HUDEP-2 (cell line): Measurements from ENCODE around the gene GSTM5.
"Not testable (repeated sequence)": the region's sequence is repeated elsewhere in the genome, so short reads cannot be mapped to it uniquely, and the experiment has no call there.

Experiments
- DNase-seq, 76 experiments: peaks; one replicate each; lab custom pipeline; 2025; ENCODE audit not compliant: unreplicated experiment in 76 of 76; lab: John Stamatoyannopoulos, UW

Gene GSTM5

DNA sequence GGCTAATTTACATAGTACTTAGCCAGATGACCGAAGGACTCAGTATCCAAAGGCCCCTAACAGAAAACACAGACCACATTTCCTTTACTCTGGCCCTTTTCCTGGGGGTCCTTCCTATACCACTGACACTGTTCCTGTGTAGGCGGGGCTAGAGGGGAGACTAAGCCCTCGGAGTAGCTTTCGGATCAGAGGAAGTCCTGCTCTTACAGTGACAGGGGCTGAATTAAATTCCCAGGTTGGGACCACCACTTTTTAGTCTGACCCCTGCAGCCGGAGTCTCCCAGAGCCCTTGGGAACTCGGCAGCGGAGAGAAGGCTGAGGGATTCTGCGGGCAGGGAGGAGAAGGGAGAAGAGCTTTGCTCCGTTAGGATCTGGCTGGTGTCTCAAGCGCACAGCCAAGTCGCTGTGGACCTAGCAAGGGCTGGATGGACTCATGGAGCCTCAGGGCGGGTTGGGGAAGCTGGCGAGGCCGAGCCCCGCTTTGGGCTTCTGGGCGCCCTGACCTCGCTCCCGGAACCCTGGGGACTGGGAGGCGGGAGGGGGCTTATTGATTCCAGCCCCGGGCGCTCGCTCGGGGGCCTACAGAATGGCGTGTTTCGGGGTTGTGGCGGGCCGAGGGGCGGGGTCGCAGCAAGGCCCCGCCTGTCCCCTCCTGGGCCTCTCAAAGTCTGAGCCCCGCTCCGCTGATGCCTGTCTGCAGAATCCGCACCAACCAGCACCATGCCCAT lies at the start of gene GSTM5:
GSTM5 (plus strand) TSS at position 659 of the 728 bp plus-strand sequence; CDS start at position 721, 62 bp downstream.
- DNase-seq, result not testable (repeated sequence)

GRCh38 chr1:109664671-109665070 lies 47.4 kb upstream of the GSTM5 start:
- no peak for DNase-seq

GRCh38 chr1:109667452-109668122 lies 44.5 kb upstream of the GSTM5 start, which contains the start of gene GSTM2:
TSS of gene GSTM2 (plus strand) at chr1:109668057. CDS start at chr1:109668116, 59 bp downstream.
- peak in 68 of 76 experiments; percentile 8 to 90 (median 72) for DNase-seq

DNA sequence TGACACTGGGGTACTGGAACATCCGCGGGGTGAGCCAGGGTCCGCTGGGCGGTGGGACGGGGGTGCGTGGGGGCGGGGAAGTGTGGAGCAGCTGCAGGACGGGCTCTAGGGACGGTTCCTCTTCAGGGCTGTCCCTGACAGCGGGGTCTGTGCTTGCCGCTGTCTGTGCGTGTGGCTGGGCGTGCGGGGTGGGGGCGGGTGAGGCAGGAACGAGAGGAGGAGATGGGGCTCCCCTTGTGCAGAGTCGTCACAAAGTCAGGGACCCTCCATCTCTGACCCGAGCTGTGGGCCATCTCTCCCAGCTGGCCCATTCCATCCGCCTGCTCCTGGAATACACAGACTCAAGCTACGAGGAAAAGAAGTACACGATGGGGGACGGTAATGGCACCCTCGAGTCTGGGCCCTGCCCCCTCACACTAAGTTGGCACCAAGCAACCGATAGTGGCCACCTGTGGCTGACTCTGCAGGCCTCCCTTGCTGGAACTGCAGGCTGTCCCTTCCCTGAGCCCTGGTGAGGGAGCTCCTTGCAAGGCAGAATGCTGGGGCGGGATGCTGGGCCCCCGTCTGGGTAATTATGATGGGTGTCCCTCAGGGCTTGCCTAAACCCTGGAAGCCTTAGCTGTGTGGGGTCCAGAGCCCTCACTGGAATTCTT lies 43.8 kb upstream of the GSTM5 start:
- no peak for DNase-seq

DNA sequence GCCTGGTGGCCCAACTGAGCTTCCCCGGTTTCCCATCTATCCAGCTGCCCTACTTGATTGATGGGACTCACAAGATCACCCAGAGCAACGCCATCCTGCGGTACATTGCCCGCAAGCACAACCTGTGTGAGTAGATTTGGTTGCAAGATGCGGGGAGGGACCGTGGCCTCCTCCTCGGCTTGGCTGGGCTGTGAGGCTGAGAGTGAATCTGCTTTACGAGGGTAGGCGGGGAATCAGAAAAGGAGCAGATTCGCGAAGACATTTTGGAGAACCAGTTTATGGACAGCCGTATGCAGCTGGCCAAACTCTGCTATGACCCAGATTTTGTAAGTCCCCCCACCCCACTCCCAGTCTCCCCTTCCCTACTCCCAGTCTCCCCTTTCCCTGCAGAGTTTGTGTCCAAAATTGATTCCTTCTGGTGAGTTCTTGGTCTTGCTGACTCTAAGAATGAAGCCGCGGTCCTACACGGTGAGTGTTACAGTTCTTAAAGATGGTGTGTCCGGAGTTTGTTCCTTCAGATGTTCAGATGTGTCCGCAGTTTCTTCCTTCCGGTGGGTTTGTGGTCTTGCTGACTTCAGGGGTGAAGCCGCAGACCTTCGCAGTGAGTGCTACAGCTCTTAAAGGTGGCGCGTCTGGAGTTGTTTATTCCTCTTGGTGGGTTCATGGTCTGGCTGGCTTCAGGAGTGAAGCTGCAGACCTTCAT lies 42.7 kb upstream of the GSTM5 start:
- DNase-seq, result no peak

DNA sequence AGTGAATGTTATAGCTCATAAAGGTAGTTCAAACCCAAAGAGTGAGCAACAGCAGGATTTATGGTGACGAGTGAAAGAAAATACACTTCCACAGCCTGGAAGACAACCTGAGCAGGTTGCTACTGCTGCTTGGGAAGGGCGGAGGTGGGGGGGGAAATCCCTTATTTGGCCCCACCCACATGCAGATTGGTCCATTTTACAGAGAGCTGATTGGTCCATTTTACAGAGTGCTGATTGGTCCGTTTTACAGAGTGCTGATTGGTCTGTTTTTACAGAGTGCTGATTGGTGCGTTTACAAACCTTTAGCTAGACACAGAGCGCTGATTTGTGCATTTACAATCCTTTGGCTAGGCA lies 42.1 kb upstream of the GSTM5 start:
- not testable (repeated sequence) for DNase-seq

GRCh38 chr1:109671067-109671466 lies 41.0 kb upstream of the GSTM5 start:
- no peak for DNase-seq

DNA sequence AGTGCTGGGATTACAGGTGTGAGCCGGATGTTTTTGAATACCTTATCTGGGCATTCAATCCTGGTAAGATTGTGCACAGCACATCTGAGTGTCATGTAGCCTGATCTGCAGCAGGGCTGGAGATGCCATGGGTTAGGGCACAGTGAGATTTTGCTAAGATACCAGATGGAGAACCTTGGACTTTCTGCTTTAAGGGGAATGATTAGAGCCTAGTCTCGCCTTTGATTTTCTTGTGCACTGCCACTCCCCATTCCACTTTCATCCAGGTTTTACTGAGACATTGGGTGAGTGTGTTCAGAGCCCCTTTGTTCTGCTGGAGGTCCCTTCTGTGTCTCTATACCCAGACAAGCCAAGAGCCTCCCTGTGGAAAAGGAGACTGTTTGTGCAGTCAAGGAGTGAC lies 38.2 kb upstream of the GSTM5 start:
- not testable (repeated sequence) for DNase-seq

DNA sequence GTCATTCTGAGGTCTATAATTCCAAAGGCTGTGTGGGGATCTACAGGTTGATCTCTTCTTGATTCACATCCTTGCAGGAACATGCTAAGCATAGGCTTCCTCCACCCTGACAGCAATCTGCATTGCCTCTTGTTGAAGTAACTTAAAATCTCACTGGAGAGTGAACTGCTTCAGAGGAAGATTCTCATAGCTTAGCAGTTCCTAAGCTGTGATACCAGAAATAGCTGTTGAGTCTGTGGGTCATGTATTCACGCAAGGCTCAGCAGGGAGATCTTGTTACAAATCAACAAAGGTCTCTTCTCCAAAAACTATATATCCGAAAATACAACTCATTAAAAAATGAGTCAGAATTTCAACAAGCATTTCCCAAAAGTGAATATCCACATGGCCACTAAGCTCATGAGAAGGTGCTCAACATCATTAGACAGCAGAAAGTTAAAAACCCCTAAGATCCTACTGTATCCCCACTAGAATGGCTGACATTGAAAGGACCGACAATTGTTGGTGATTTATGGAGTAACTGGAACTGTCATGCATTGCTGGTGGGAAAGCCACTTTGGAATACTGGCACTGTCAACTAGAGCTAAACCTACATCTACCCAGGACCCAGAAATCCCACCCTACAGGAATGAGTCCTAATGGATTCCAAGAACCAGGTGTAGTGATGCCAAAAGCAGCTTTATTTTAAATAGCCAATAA lies 35.2 kb upstream of the GSTM5 start:
- DNase-seq, result not testable (repeated sequence)

DNA sequence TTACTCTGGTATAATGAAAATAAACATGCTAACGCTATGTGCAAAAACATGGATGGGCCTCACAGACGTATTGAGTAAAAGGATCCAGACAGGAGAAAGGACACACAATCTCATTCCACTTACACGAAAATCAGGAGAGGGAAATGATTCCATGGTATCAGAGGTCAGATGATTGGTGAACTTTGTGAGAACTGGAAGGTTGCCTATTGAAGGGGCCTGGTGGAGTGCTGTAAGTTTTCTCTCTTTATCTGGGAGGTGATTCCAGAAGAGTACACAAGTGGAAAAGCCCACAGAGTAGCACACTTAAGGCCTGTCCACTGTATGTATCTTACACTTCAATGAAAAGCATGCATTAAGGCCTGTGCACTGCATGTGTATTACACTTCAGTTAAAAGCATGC lies 34.6 kb upstream of the GSTM5 start:
- no peak for DNase-seq

GRCh38 chr1:109678637-109679036 lies 33.4 kb upstream of the GSTM5 start:
- DNase-seq, result not testable (repeated sequence)

DNA sequence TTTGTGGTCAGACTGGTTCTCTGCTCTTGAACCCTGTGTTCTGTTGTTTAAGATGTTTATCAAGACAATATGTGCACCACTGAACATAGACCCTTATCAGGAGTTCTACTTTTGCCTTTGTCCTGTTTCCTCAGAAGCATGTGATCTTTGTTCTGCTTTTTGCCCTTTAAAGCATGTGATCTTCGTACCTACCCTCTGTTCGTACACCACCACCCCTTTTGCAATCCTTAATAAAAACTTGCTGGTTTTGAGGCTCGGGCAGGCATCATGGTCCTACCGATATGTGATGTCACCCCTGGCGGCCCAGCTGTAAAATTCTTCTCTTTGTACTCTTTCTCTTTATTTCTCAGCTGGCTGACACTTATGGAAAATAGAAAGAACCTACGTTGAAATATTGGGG lies 27.3 kb upstream of the GSTM5 start:
- not testable (repeated sequence) for DNase-seq

- DNase-seq, result not testable (repeated sequence)
Observed at GRCh38 chr1:109685399-109685798, 26.7 kb upstream of the GSTM5 start.

GRCh38 chr1:109685890-109686289 lies 26.2 kb upstream of the GSTM5 start:
- DNase-seq, result not testable (repeated sequence)

DNA sequence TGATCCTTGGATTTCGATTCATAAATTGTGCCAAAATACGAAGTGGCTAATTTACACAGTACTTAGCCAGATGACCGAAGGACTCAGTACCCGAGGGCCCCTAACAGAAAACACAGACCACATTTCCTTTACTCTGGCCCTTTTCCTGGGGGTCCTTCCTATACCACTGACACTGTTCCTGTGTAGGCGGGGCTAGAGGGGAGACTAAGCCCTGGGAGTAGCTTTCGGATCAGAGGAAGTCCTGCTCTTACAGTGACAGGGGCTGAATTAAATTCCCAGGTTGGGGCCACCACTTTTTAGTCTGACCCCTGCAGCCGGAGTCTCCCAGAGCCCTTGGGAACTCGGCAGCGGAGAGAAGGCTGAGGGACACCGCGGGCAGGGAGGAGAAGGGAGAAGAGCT lies 24.9 kb upstream of the GSTM5 start:
- not testable (repeated sequence) for DNase-seq

DNA sequence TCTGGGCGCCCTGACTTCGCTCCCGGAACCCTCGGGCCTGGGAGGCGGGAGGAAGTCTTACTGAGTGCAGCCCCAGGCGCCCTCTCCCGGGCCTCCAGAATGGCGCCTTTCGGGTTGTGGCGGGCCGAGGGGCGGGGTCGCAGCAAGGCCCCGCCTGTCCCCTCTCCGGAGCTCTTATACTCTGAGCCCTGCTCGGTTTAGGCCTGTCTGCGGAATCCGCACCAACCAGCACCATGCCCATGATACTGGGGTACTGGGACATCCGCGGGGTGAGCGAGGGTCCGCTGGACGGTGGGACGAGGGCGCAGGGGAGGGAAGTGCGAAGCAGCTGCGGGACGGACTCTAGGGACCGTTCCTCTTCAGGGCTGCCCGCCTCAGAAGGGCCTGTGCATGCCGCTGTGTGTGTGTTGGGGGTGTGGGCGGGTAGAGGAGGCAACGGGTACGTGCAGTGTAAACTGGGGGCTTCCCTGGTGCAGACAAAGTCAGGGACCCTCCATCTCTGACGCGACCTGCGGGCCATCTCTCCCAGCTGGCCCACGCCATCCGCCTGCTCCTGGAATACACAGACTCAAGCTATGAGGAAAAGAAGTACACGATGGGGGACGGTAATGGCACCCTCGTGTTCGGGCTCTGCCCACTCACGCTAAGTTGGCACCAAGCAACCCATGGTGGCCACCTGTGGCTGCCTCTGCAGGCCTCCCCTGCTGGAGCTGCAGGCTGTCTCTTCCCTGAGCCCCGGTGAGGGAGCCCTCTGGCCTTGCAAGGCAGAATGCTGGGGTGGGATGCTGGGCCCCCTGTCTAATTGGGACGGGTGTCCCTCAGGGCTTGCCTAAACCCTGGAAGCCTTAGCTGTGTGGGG lies 24.2 kb upstream of the GSTM5 start, which contains the start of gene GSTM1:
GSTM1 (plus strand) TSS at position 177 of the 859 bp plus-strand sequence; CDS start at position 234, 57 bp downstream.
- no peak for DNase-seq

DNA sequence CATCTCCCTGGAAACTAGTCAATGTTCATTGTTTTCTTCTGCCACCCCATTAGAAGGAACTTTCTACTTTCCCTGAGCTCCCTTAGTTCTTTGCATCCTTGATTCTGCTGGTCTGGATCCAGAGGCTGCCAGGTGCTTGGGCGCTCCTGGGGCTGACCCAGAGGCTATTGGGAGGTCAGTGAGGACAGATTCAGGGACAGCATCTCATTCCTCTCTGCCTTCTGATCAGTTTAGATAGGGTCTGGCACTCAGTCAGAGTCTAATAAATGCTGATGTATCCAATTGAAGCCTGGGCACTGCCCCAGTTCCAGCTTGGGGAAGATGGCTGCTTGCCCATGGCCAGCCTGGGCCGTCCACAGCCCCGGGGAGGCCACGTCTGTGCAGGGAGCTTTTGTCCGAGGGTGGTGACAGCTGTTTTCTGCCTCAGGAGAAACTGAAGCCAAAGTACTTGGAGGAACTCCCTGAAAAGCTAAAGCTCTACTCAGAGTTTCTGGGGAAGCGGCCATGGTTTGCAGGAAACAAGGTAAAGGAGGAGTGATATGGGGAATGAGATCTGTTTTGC lies 22.1 kb upstream of the GSTM5 start:
- no peak for DNase-seq

GRCh38 chr1:109691759-109692158 lies 20.3 kb upstream of the GSTM5 start:
- DNase-seq, result no peak

GRCh38 chr1:109694400-109694799 lies 17.7 kb upstream of the GSTM5 start:
- DNase-seq, result not testable (repeated sequence)
